ENCODE data around the gene GALNT9. TPM values are rescaled to one million over a fixed set of nuclear protein-coding genes. Genes with fewer than 3 reads are reported as not detected.

The GALNT9 gene
- polyA plus RNA-seq, 1 of the 3 experiments (the other 2 are of a cell fraction) = not detected

DNA sequence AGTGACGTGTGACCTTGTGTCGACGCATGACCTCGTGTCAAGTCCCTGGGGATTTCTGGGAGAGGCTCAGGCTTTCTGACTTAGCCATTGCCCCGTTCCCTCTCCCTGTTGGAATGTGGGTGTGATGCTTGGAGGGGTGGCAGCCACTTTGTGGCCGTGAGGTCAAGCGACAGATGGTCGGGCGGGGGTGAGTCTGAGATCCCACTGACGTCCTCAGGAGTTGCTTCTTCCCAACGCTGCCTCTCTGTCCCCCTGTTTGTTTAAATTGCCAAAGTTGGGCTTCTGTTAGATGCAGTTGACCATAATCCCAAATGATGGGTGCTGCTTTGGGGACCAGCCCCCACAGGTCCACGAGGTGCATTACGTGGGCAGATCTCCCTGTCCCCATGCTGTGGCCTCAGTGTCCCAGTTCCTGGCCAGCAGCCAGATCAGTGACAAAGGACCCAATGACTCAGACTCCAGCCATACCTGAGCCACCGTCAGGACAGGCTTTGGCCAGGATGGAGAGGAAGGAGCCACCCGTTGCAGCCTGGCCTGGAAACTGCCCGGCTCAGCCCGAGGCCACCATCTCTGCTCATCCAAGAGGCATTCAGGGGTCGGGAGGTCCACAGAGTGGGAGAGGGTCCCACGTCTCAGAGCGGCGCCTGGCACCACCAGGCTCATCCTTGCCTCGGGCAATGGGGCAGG lies 34.4 kb upstream of the GALNT9 start (continued):
- TF ChIP-seq, protein P1, sequence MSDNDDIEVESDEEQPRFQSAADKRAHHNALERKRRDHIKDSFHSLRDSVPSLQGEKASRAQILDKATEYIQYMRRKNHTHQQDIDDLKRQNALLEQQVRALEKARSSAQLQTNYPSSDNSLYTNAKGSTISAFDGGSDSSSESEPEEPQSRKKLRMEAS (IDR thresholded peaks at IDR 0.05; ENCODE audit: low read depth) = no peak
- TF ChIP-seq TEAD4 (IDR thresholded peaks at IDR 0.05; ENCODE audit: borderline replicate concordance, insufficient read depth) = no peak
- TF ChIP-seq RAD21 (IDR thresholded peaks at IDR 0.05; ENCODE audit: low read length) = no peak
- no peak for TF ChIP-seq RXRA (IDR thresholded peaks at IDR 0.05; ENCODE audit: borderline replicate concordance, low read depth)
- TF ChIP-seq SMC3 (IDR thresholded peaks at IDR 0.05; ENCODE audit: low read depth, low read length) = no peak
- TF ChIP-seq TCF12 (IDR thresholded peaks at IDR 0.05) = no peak
- TF ChIP-seq RCOR1 (IDR thresholded peaks at IDR 0.05; ENCODE audit: low read length) = no peak

- Histone ChIP-seq H3K4me1 (ENCODE audit: control insufficient read depth in 1 of 2, insufficient read depth in 2 of 2, low read depth in 1 of 2, low read length in 1 of 2) (no peaks in the 10 kb centered on the region), H3K36me3 (replicated peaks in 1 of 2; ENCODE audit: control insufficient read depth in 1 of 2, insufficient read depth in 2 of 2, low read length in 1 of 2) (no peaks in the 10 kb centered on the region), H2AFZ (ENCODE audit: low read depth) (no peak overlapping the region), H3K27me3 (ENCODE audit: insufficient read depth) (peaks cover 11% of the 10 kb centered on the region), H3K27ac (ENCODE audit: low read depth in 2 of 2, low read length in 1 of 2) (no peak overlapping the region), H3K4me3 (ENCODE audit: low read depth in 2 of 2, low read length in 1 of 2) (no peak overlapping the region), H3K79me2 (ENCODE audit: insufficient read depth) (no peaks in the 10 kb centered on the region), H3F3A (replicated peaks; ENCODE audit: insufficient read depth) (no peaks in the 10 kb centered on the region), H4K20me1 (ENCODE audit: insufficient read depth) (no peaks in the 10 kb centered on the region), H3K9ac (no peak overlapping the region), H3K9me3 (no peaks in the 10 kb centered on the region), H3K4me2 (no peak overlapping the region), H3K9me2 (no peaks in the 10 kb centered on the region)
- TF ChIP-seq NFIC (IDR thresholded peaks at IDR 0.05; ENCODE audit: borderline replicate concordance) = no peak
- TF ChIP-seq EP300 (IDR thresholded peaks at IDR 0.05; ENCODE audit: borderline replicate concordance in 1 of 2, low read depth in 1 of 2, low read length in 1 of 2) = no peak
- TF ChIP-seq, protein P2, sequence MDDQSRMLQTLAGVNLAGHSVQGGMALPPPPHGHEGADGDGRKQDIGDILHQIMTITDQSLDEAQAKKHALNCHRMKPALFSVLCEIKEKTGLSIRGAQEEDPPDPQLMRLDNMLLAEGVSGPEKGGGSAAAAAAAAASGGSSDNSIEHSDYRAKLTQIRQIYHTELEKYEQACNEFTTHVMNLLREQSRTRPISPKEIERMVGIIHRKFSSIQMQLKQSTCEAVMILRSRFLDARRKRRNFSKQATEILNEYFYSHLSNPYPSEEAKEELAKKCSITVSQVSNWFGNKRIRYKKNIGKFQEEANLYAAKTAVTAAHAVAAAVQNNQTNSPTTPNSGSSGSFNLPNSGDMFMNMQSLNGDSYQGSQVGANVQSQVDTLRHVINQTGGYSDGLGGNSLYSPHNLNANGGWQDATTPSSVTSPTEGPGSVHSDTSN (IDR thresholded peaks at IDR 0.05) = no peak
- no peak for TF ChIP-seq CHD2 (IDR thresholded peaks at IDR 0.05; ENCODE audit: low read length, partially characterized antibody)
- TF ChIP-seq JUND (IDR thresholded peaks at IDR 0.05) = no peak
- TF ChIP-seq RCOR1 (IDR thresholded peaks at IDR 0.05; ENCODE audit: low read length) = no peak
- no peak for TF ChIP-seq FOXM1 (IDR thresholded peaks at IDR 0.05; ENCODE audit: low read depth)
- no peak for TF ChIP-seq ELF1 (IDR thresholded peaks at IDR 0.05)
- TF ChIP-seq IRF3 (IDR thresholded peaks at IDR 0.05; ENCODE audit: low read depth, low read length) = no peak
- TF ChIP-seq SMC3 (IDR thresholded peaks at IDR 0.05; ENCODE audit: low read depth, low read length) = no peak
- TF ChIP-seq, protein P3, sequence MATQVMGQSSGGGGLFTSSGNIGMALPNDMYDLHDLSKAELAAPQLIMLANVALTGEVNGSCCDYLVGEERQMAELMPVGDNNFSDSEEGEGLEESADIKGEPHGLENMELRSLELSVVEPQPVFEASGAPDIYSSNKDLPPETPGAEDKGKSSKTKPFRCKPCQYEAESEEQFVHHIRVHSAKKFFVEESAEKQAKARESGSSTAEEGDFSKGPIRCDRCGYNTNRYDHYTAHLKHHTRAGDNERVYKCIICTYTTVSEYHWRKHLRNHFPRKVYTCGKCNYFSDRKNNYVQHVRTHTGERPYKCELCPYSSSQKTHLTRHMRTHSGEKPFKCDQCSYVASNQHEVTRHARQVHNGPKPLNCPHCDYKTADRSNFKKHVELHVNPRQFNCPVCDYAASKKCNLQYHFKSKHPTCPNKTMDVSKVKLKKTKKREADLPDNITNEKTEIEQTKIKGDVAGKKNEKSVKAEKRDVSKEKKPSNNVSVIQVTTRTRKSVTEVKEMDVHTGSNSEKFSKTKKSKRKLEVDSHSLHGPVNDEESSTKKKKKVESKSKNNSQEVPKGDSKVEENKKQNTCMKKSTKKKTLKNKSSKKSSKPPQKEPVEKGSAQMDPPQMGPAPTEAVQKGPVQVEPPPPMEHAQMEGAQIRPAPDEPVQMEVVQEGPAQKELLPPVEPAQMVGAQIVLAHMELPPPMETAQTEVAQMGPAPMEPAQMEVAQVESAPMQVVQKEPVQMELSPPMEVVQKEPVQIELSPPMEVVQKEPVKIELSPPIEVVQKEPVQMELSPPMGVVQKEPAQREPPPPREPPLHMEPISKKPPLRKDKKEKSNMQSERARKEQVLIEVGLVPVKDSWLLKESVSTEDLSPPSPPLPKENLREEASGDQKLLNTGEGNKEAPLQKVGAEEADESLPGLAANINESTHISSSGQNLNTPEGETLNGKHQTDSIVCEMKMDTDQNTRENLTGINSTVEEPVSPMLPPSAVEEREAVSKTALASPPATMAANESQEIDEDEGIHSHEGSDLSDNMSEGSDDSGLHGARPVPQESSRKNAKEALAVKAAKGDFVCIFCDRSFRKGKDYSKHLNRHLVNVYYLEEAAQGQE (IDR thresholded peaks at IDR 0.05; ENCODE audit: low read depth, low read length) = no peak
- TF ChIP-seq SIN3A (IDR thresholded peaks at IDR 0.05; ENCODE audit: borderline replicate concordance, low read depth, low read length) = no peak
- TF ChIP-seq USF2 (IDR thresholded peaks at IDR 0.05; ENCODE audit: borderline replicate concordance, low read depth, low read length) = no peak
- no peak for TF ChIP-seq RXRA (IDR thresholded peaks at IDR 0.05; ENCODE audit: borderline replicate concordance, low read depth)
- no peak for TF ChIP-seq MXI1 (IDR thresholded peaks at IDR 0.05; ENCODE audit: low read depth, low read length)
- no peak for TF ChIP-seq GABPA (IDR thresholded peaks at IDR 0.05; ENCODE audit: low read depth)
- no peak for DNase-seq
- WGBS (ENCODE audit: low lambda C conversion rate) = 57% methylated on average over 29 of the region's 29 CpGs
- POLR2A ChIA-PET = no interaction called here
- CTCF ChIA-PET = no interaction called here
Observed at GRCh38 chr12:132362996-132363660, 33.7 kb upstream of the GALNT9 start.

All from SK-N-SH (cell line).